Esophagus muscularis mucosa (tissue), 4 donors: ENCODE results near the gene RBAK. TPM values are rescaled to one million over a fixed set of nuclear protein-coding genes. Genes with fewer than 3 reads are reported as not detected.
A peak's percentile ranks its signal among the peaks of the same experiment; 100 is the strongest.
"Not testable (repeated sequence)": the region's sequence is repeated elsewhere in the genome, so short reads cannot be mapped to it uniquely, and the experiment has no call there.

ENCODE experiments used
- DNase-seq: peaks from one replicate; pipeline ENCODE4 v3.0.0-alpha.2; 2017; ENCODE audit errors: extremely low spot score
- H3K27ac ChIP-seq, 4 donors: fragments of 200-600 bp; sonication (generic); replicated peaks in 1 of 4; 1 replicate in 3 of 4; 2 replicates in 1 of 4; pipeline ENCODE4 v1.5.1; 2016 to 2019; ENCODE audit warnings: mild to moderate bottlenecking in 1 of 4
- H3K27me3 ChIP-seq, 4 donors: fragments of 200-600 bp; sonication (generic); one replicate each; pipeline versions ENCODE4 v1.5.1 to v1.6.0; 2016 to 2019
- H3K36me3 ChIP-seq, 4 donors: fragments of 200-600 bp; sonication (generic); one replicate each; pipeline ENCODE4 v1.5.1; 2016 to 2019
- H3K4me1 ChIP-seq, 4 donors: fragments of 200-600 bp; sonication (generic); one replicate each; pipeline ENCODE4 v1.5.1; 2016 to 2019
- H3K4me3 ChIP-seq, 4 donors: fragments of 200-600 bp; sonication (generic); 1 replicate in 2 of 4; 2 replicates in 2 of 4; pipeline ENCODE4 v1.5.1; 2016 to 2019; ENCODE audit warnings: mild to moderate bottlenecking in 4 of 4, moderate library complexity in 1 of 4
- H3K9me3 ChIP-seq, 4 donors: fragments of 200-600 bp; sonication (generic); 1 replicate in 3 of 4; 2 replicates in 1 of 4; pipeline ENCODE4 v1.5.1; 2016 to 2019
- CTCF ChIP-seq, 3 experiments: fragments of 200-600 bp in 2 of 3; fragments of 450-650 bp in 1 of 3; sonication (generic) in 2 of 3; IDR thresholded peaks; one replicate each; pipeline ENCODE4 v1.5.1; 2017 to 2019; ENCODE audit warnings: antibody characterized with exemption in 3 of 3, mild to moderate bottlenecking in 2 of 3, moderate library complexity in 1 of 3
- EP300 ChIP-seq: sonication (generic); formaldehyde crosslinking; IDR thresholded peaks from one replicate; pipeline ENCODE4 v1.6.1; 2017; ENCODE audit warnings: antibody characterized with exemption
- POLR2A ChIP-seq: fragments of 450-650 bp; IDR thresholded peaks from one replicate; pipeline ENCODE4 v1.6.1; 2017; ENCODE audit warnings: antibody characterized with exemption, moderate library complexity, mild to moderate bottlenecking, low read depth
- POLR2AphosphoS5 ChIP-seq, 2 donors: sonication (generic); formaldehyde crosslinking; IDR thresholded peaks; one replicate each; pipeline ENCODE4 v1.6.1; 2017; ENCODE audit warnings: antibody characterized with exemption in 2 of 2
- WGBS: methylation state at CpG from one replicate; pipeline ENCODE4 v1.1.5; 2018; 5-methylcytosine and 5-hydroxymethylcytosine counted together
- intact Hi-C: fragments of 100-400 bp; cut with DNase I; formaldehyde crosslinking; loops from one replicate; pipeline ENCODE4 v1.15.1; 2023
- total RNA-seq, 4 donors: library from RNA; depleted of rRNA; stranded (reverse); fragments of >200 nt; gene quantifications; one replicate each; pipeline versions ENCODE4 v1.1.0 to v1.2.1, GENCODE V29; 2016

RBAK gene
- total RNA-seq, 4 donors from 2014 or later: 8.6 to 10.4 (median 9.5) TPM

- no peak overlapping the region for H3K4me3 ChIP-seq
- WGBS: 90% methylated on average over 4 of the region's 5 CpGs
- no peak overlapping the region for H3K27ac ChIP-seq
Measured at GRCh38 chr7:5041047-5041446, 4.6 kb upstream of the RBAK start.

GRCh38 chr7:5043661-5044060 is 2.0 kb upstream of the RBAK start:
- no peak overlapping the region for H3K4me3 ChIP-seq
- peaks cover 0 to 6% (median 2%) of the 10 kb centered on the region in 4 donors for H3K36me3 ChIP-seq
- H3K27me3 ChIP-seq: no peaks in the 10 kb centered on the region
- intact Hi-C loops: no loop called here
- peaks cover 9 to 19% (median 16%) of the 10 kb centered on the region in 4 donors for H3K4me1 ChIP-seq
- 77% methylated on average over 2 of the region's 2 CpGs for WGBS
- H3K27ac ChIP-seq: no peak overlapping the region
- no peaks in the 10 kb centered on the region for H3K9me3 ChIP-seq
- TF ChIP-seq CTCF (IDR thresholded peaks at IDR 0.05) (no peak), EP300 (no peak), POLR2AphosphoS5 (IDR thresholded peaks at IDR 0.05) (no peak), POLR2A (no peak)
- DNase-seq: no peak

More at GRCh38 chr7:5041047-5041446, 4.6 kb upstream of the RBAK start:
- no peak for TF ChIP-seq CTCF (IDR thresholded peaks at IDR 0.05)
- TF ChIP-seq EP300: no peak
- TF ChIP-seq POLR2A: no peak
- no peak for TF ChIP-seq POLR2AphosphoS5 (IDR thresholded peaks at IDR 0.05)
- peaks cover 0 to 4% (median 0%) of the 10 kb centered on the region in 4 donors for H3K36me3 ChIP-seq
- H3K9me3 ChIP-seq: no peaks in the 10 kb centered on the region
- no peak for DNase-seq
- peaks cover 3 to 7% (median 6%) of the 10 kb centered on the region in 4 donors for H3K4me1 ChIP-seq
- H3K27me3 ChIP-seq: no peaks in the 10 kb centered on the region
- intact Hi-C loops: no loop called here

GRCh38 chr7:5046397-5046732 is 705 bp downstream of the RBAK start:
- DNase-seq, H3K9me3 ChIP-seq, H3K27me3 ChIP-seq, intact Hi-C loops: not testable (repeated sequence)
- H3K4me3 ChIP-seq: peak overlapping the region; percentile 76 to 95 (median 82)
- peaks cover 12 to 33% (median 19%) of the 10 kb centered on the region in 4 donors for H3K36me3 ChIP-seq
- H3K4me1 ChIP-seq: peaks cover 9 to 19% (median 16%) of the 10 kb centered on the region in 4 donors
- whole genome bisulfite sequencing: 2% methylated on average over 15 of the region's 20 CpGs
- H3K27ac ChIP-seq: peak overlapping the region; percentile 83 to 88 (median 88)

- peaks cover 12 to 41% (median 25%) of the 10 kb centered on the region in 4 donors for H3K36me3 ChIP-seq
- intact Hi-C loops, H3K27me3 ChIP-seq, H3K9me3 ChIP-seq, H3K27ac ChIP-seq, DNase-seq: not testable (repeated sequence)
- peaks cover 9 to 19% (median 16%) of the 10 kb centered on the region in 4 donors for H3K4me1 ChIP-seq
- 97% methylated on average over 2 of the region's 2 CpGs for WGBS
- H3K4me3 ChIP-seq: peak overlapping the region in 1 of 4 donors; percentile 80
Measured at GRCh38 chr7:5047127-5047526, 1.5 kb downstream of the RBAK start.

GRCh38 chr7:5050676-5051075 is 5.0 kb downstream of the RBAK start:
- H3K36me3 ChIP-seq: peaks cover 25 to 74% (median 49%) of the 10 kb centered on the region in 4 donors
- peaks cover 6 to 14% (median 10%) of the 10 kb centered on the region in 4 donors for H3K4me1 ChIP-seq
- WGBS: 93% methylated on average over 2 of the region's 2 CpGs
- no peak for TF ChIP-seq EP300
- no peak for TF ChIP-seq POLR2AphosphoS5 (IDR thresholded peaks at IDR 0.05)
- no peak for TF ChIP-seq POLR2A
- TF ChIP-seq CTCF (IDR thresholded peaks at IDR 0.05): no peak
- intact Hi-C loops: no loop called here
- no peak for DNase-seq
- no peak overlapping the region for H3K27ac ChIP-seq
- H3K9me3 ChIP-seq: peaks cover 0 to 20% (median 17%) of the 10 kb centered on the region in 4 donors
- H3K27me3 ChIP-seq: no peaks in the 10 kb centered on the region
- no peak overlapping the region for H3K4me3 ChIP-seq

GRCh38 chr7:5051731-5052130 is 6.1 kb downstream of the RBAK start:
- Histone ChIP-seq H3K36me3 (peaks cover 25 to 85% (median 51%) of the 10 kb centered on the region in 4 donors), H3K9me3 (peaks cover 0 to 20% (median 17%) of the 10 kb centered on the region in 4 donors)

More at GRCh38 chr7:5051731-5052130, 6.1 kb downstream of the RBAK start:
- H3K4me3 ChIP-seq, intact Hi-C loops, DNase-seq, H3K4me1 ChIP-seq, H3K27ac ChIP-seq, H3K27me3 ChIP-seq: not testable (repeated sequence)
